ENCODE measurements around the gene PTPRD.
A peak's percentile ranks its signal among the peaks of the same experiment; 100 is the strongest.

The PTPRD gene

GRCh38 chr9:8825585-8826147 lies 1787.1 kb downstream of the PTPRD start:
- TF ChIP-seq EZH2phosphoT487 (IDR thresholded peaks at IDR 0.05; ENCODE audit: borderline replicate concordance) (no peak), CTCF (conservative IDR thresholded peaks at IDR 0.05; ENCODE audit: low read length) (no peak)
- peaks cover 38% of the 10 kb centered on the region for H4K20me1 ChIP-seq (ENCODE audit: insufficient read depth, low read length, poor library complexity, severe bottlenecking)
- H3K4me2 ChIP-seq (ENCODE audit: low read depth, low read length, poor library complexity, severe bottlenecking), result peak overlapping the region; percentile 58
- H3K9ac ChIP-seq (ENCODE audit: low read depth, low read length, poor library complexity, severe bottlenecking), result peak overlapping the region; percentile 11
- H3K9me3 ChIP-seq (ENCODE audit: insufficient read depth, low read depth, low read length), result no peaks in the 10 kb centered on the region
- no peaks in the 10 kb centered on the region; the same call in 1 of the 2 replicates for H3K36me3 ChIP-seq (ENCODE audit: insufficient read depth, low read length)
- H3K4me1 ChIP-seq (ENCODE audit: insufficient read depth, low read length, poor library complexity, severe bottlenecking), result peaks cover 70% of the 10 kb centered on the region
- 0 out of 2 replicates have a peak, but pooled peaks cover 4% of the 10 kb centered on the region for H3F3A ChIP-seq (ENCODE audit: low read depth)
- peaks cover 99% of the 10 kb centered on the region for H3K79me2 ChIP-seq (ENCODE audit: insufficient read depth, low read length)
- no peaks in the 10 kb centered on the region for H3K27me3 ChIP-seq (ENCODE audit: insufficient read depth, low read length, poor library complexity, severe bottlenecking)
- no peaks in the 10 kb centered on the region for H3K9me2 ChIP-seq (replicated peaks; ENCODE audit: low read depth, low read length)
- peak overlapping the region; percentile 44 for H3K4me3 ChIP-seq (ENCODE audit: low read length, poor library complexity, severe bottlenecking)
- no peak overlapping the region for H2AFZ ChIP-seq (ENCODE audit: low read length)

- peaks cover 63% of the 10 kb centered on the region for H3K4me1 ChIP-seq (ENCODE audit: insufficient read depth, low read length, poor library complexity, severe bottlenecking)
- peaks cover 98% of the 10 kb centered on the region for H3K79me2 ChIP-seq (ENCODE audit: insufficient read depth, low read length)
- no peak for TF ChIP-seq CTCF (conservative IDR thresholded peaks at IDR 0.05; ENCODE audit: low read length)
- TF ChIP-seq EZH2phosphoT487 (IDR thresholded peaks at IDR 0.05; ENCODE audit: borderline replicate concordance), result no peak
Measured at GRCh38 chr9:8823131-8823895, 1789.5 kb downstream of the PTPRD start.

GRCh38 chr9:8822667-8823025 lies 1790.2 kb downstream of the PTPRD start:
- Histone ChIP-seq H4K20me1 (ENCODE audit: insufficient read depth, low read length, poor library complexity, severe bottlenecking) (peaks cover 29% of the 10 kb centered on the region), H3K4me2 (ENCODE audit: low read depth, low read length, poor library complexity, severe bottlenecking) (peak overlapping the region; percentile 65), H3K79me2 (ENCODE audit: insufficient read depth, low read length) (peaks cover 98% of the 10 kb centered on the region), H3K9me2 (replicated peaks; ENCODE audit: low read depth, low read length) (no peaks in the 10 kb centered on the region), H3K9ac (ENCODE audit: low read depth, low read length, poor library complexity, severe bottlenecking) (no peak overlapping the region), H3F3A (ENCODE audit: low read depth) (no peaks in the 10 kb centered on the region), H2AFZ (ENCODE audit: low read length) (no peak overlapping the region), H3K27me3 (ENCODE audit: insufficient read depth, low read length, poor library complexity, severe bottlenecking) (no peaks in the 10 kb centered on the region), H3K4me3 (ENCODE audit: low read length, poor library complexity, severe bottlenecking) (peak overlapping the region; percentile 34), H3K36me3 (ENCODE audit: insufficient read depth, low read length) (peaks cover 3% of the 10 kb centered on the region; the same call in 1 of the 2 replicates), H3K9me3 (ENCODE audit: insufficient read depth, low read depth, low read length) (no peaks in the 10 kb centered on the region), H3K4me1 (ENCODE audit: insufficient read depth, low read length, poor library complexity, severe bottlenecking) (peaks cover 59% of the 10 kb centered on the region)
- TF ChIP-seq CTCF (conservative IDR thresholded peaks at IDR 0.05; ENCODE audit: low read length), result no peak
- TF ChIP-seq EZH2phosphoT487 (IDR thresholded peaks at IDR 0.05; ENCODE audit: borderline replicate concordance), result no peak

More at GRCh38 chr9:8823131-8823895, 1789.5 kb downstream of the PTPRD start:
- Histone ChIP-seq H3K4me3 (ENCODE audit: low read length, poor library complexity, severe bottlenecking) (no peak overlapping the region), H4K20me1 (ENCODE audit: insufficient read depth, low read length, poor library complexity, severe bottlenecking) (peaks cover 27% of the 10 kb centered on the region), H3K9me2 (replicated peaks; ENCODE audit: low read depth, low read length) (no peaks in the 10 kb centered on the region), H2AFZ (ENCODE audit: low read length) (no peak overlapping the region), H3K4me2 (ENCODE audit: low read depth, low read length, poor library complexity, severe bottlenecking) (peak overlapping the region; percentile 65), H3K27me3 (ENCODE audit: insufficient read depth, low read length, poor library complexity, severe bottlenecking) (no peaks in the 10 kb centered on the region), H3K36me3 (ENCODE audit: insufficient read depth, low read length) (no peaks in the 10 kb centered on the region; the same call in 1 of the 2 replicates), H3F3A (ENCODE audit: low read depth) (no peaks in the 10 kb centered on the region), H3K9ac (ENCODE audit: low read depth, low read length, poor library complexity, severe bottlenecking) (no peak overlapping the region), H3K9me3 (ENCODE audit: insufficient read depth, low read depth, low read length) (no peaks in the 10 kb centered on the region)

Data from Loucy (cell line).